Measurements from ENCODE around the gene FAM50B.

GRCh38 chr6:3894590-3895311 lies 45.6 kb downstream of the FAM50B start:
- no peak for TF ChIP-seq CTCF (IDR thresholded peaks at IDR 0.05)
- TF ChIP-seq POLR2A (IDR thresholded peaks at IDR 0.05) = no peak
